Prostate gland (tissue), 2 donors: ENCODE results near the gene C16orf90.

Source experiments
- POLR2A ChIP-seq: fragments of 450-650 bp; IDR thresholded peaks from one replicate; pipeline ENCODE4 v1.6.1; 2016; ENCODE audit warnings: antibody characterized with exemption, mild to moderate bottlenecking
- POLR2AphosphoS5 ChIP-seq: sonication (generic); formaldehyde crosslinking; IDR thresholded peaks from one replicate; pipeline ENCODE4 v1.6.1; 2017; ENCODE audit warnings: antibody characterized with exemption
- TF ChIP-seq, protein P1 (sequence below), 4 experiments: fragments of 200-600 bp in 2 of 4; fragments of 450-650 bp in 2 of 4; sonication (generic) in 2 of 4; IDR thresholded peaks; 1 replicate in 3 of 4; 2 replicates in 1 of 4; pipeline ENCODE4 v1.5.1; 2016 to 2019; ENCODE audit warnings: antibody characterized with exemption in 4 of 4, mild to moderate bottlenecking in 2 of 4, moderate library complexity in 2 of 4

DNA sequence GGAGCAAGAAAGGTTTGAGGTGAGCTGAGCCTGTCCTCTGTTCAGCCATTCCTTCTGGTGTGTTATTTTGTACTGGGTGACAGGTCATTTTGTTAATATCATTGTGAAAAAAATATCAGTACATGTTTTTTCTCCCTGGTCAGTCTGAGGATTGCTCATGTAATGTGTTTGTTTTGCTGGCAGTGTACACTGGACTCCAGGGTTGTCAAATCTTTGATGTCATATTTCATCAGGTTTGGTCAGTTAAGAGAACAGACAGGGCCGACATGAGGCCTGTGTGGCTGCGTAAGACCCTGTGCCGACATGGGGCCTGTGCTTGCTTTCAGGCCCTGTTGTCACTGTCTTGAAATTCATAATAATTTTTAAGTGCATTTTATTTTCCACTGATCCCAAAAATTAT lies 28.0 kb upstream of the C16orf90 start:
- TF ChIP-seq, protein P1, sequence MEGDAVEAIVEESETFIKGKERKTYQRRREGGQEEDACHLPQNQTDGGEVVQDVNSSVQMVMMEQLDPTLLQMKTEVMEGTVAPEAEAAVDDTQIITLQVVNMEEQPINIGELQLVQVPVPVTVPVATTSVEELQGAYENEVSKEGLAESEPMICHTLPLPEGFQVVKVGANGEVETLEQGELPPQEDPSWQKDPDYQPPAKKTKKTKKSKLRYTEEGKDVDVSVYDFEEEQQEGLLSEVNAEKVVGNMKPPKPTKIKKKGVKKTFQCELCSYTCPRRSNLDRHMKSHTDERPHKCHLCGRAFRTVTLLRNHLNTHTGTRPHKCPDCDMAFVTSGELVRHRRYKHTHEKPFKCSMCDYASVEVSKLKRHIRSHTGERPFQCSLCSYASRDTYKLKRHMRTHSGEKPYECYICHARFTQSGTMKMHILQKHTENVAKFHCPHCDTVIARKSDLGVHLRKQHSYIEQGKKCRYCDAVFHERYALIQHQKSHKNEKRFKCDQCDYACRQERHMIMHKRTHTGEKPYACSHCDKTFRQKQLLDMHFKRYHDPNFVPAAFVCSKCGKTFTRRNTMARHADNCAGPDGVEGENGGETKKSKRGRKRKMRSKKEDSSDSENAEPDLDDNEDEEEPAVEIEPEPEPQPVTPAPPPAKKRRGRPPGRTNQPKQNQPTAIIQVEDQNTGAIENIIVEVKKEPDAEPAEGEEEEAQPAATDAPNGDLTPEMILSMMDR (IDR thresholded peaks at IDR 0.05): no peak
- TF ChIP-seq POLR2A: no peak
- TF ChIP-seq POLR2AphosphoS5: no peak
